Neutrophil (primary cell): ENCODE measurements around the gene SNX33.
"Not testable (repeated sequence)": the region's sequence is repeated elsewhere in the genome, so short reads cannot be mapped to it uniquely, and the experiment has no call there.

Experiments used
- H3K27ac ChIP-seq: fragments of 200-600 bp; sonication (generic); 2 replicates; pipeline ENCODE4 v1.5.1; 2016; ENCODE audit warnings: mild to moderate bottlenecking, moderate library complexity
- H3K27me3 ChIP-seq: fragments of 200-600 bp; sonication (generic); 2 replicates; pipeline ENCODE4 v1.6.0; 2016; ENCODE audit warnings: mild to moderate bottlenecking
- H3K36me3 ChIP-seq: fragments of 200-600 bp; sonication (generic); 2 replicates; pipeline ENCODE4 v1.5.1; 2017
- H3K4me1 ChIP-seq, 2 experiments: fragments of 200-600 bp in 1 of 2; sonication (generic) in 1 of 2; 1 replicate in 1 of 2; 2 replicates in 1 of 2; pipeline versions ENCODE4 v1.5.1 to v1.6.1; 2013 to 2016; ENCODE audit warnings: low read depth in 1 of 2, low read length in 1 of 2, mild to moderate bottlenecking in 1 of 2, moderate library complexity in 1 of 2; ENCODE audit not compliant: control insufficient read depth in 1 of 2, insufficient read depth in 1 of 2
- H3K4me3 ChIP-seq, 2 experiments: fragments of 200-600 bp in 1 of 2; sonication (generic) in 1 of 2; 1 replicate in 1 of 2; 2 replicates in 1 of 2; pipeline ENCODE4 v1.5.1; 2013 to 2016; ENCODE audit warnings: low read depth in 1 of 2, low read length in 1 of 2, mild to moderate bottlenecking in 1 of 2, moderate library complexity in 1 of 2
- H3K9me3 ChIP-seq: fragments of 200-600 bp; sonication (generic); 2 replicates; pipeline ENCODE4 v1.5.1; 2016
- TF ChIP-seq, protein P1 (sequence below): fragments of 200-600 bp; sonication (generic); IDR thresholded peaks from 2 replicates; pipeline ENCODE4 v1.5.1; 2016; ENCODE audit warnings: antibody characterized with exemption

Gene SNX33

DNA sequence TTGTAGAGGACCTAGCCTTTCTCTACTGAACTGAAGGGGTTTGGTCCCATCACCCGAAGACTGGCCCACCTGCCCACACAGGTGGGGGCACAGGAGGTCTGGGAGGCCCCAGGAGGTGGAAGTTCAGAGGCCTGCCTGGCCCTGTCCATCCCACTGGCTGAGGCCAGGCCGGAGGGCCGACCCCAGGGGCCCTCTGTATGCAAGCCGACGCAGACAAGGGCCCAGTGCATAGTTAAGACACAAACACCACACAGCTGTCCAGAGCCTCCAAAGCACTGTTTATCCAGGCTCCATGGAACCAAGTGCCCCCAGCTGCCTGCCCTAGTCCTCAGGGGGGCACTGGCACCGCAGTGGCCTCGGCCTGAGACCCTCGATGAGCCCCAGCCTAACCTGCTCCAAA, 26.7 kb downstream of the SNX33 start:
- TF ChIP-seq, protein P1, sequence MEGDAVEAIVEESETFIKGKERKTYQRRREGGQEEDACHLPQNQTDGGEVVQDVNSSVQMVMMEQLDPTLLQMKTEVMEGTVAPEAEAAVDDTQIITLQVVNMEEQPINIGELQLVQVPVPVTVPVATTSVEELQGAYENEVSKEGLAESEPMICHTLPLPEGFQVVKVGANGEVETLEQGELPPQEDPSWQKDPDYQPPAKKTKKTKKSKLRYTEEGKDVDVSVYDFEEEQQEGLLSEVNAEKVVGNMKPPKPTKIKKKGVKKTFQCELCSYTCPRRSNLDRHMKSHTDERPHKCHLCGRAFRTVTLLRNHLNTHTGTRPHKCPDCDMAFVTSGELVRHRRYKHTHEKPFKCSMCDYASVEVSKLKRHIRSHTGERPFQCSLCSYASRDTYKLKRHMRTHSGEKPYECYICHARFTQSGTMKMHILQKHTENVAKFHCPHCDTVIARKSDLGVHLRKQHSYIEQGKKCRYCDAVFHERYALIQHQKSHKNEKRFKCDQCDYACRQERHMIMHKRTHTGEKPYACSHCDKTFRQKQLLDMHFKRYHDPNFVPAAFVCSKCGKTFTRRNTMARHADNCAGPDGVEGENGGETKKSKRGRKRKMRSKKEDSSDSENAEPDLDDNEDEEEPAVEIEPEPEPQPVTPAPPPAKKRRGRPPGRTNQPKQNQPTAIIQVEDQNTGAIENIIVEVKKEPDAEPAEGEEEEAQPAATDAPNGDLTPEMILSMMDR, result no peak
- H3K4me1 ChIP-seq, result no peaks in the 10 kb centered on the region
- H3K27me3 ChIP-seq, result no peaks in the 10 kb centered on the region
- no peaks in the 10 kb centered on the region for H3K9me3 ChIP-seq
- H3K36me3 ChIP-seq, result no peaks in the 10 kb centered on the region
- H3K4me3 ChIP-seq, result no peak overlapping the region
- no peak overlapping the region for H3K27ac ChIP-seq

DNA sequence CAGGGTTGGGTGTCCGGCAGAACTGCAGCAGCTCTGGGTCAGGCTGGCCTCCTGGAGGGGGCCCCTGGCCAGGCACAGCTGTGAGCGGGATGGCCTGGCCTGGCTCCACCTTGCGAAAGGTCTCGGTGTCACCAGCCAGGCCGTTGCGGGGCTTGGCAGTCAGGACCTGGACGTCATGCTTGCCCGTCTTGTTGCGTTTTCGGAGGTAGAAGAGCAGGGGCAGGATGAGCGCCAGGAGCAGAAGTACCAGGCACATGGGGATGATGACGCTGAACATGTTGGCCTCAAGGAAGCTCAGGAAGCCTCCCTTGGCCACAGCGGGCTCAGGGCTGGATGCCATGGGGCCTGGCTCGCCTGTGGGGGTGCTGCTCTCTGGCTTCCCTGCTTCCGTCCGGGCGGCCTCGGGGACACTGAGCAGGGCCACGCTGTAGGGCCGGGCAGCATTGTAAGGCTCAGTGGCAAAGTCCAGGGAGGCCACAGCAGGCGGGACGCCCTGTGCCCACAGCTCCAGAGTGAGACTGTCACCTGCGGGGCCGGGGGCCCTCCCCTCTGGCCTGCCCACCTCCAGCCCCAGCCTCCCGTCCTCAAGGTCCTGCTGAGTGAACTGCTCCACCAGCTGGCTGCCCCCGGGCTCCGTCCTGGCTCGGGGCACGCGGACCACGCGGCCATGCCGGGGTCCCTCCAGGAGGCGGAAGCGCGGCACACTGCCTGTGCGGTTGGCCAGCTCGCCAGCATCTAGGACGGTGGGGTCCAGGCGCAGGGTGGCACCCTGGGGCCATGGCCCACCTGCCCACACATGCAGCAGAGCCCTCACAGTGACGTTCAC, 28.1 kb downstream of the SNX33 start:
- Histone ChIP-seq H3K36me3 (no peaks in the 10 kb centered on the region), H3K4me1 (no peaks in the 10 kb centered on the region), H3K27me3 (no peaks in the 10 kb centered on the region), H3K9me3 (no peaks in the 10 kb centered on the region), H3K27ac (no peak overlapping the region), H3K4me3 (no peak overlapping the region)
- TF ChIP-seq, protein P1, result no peak

DNA sequence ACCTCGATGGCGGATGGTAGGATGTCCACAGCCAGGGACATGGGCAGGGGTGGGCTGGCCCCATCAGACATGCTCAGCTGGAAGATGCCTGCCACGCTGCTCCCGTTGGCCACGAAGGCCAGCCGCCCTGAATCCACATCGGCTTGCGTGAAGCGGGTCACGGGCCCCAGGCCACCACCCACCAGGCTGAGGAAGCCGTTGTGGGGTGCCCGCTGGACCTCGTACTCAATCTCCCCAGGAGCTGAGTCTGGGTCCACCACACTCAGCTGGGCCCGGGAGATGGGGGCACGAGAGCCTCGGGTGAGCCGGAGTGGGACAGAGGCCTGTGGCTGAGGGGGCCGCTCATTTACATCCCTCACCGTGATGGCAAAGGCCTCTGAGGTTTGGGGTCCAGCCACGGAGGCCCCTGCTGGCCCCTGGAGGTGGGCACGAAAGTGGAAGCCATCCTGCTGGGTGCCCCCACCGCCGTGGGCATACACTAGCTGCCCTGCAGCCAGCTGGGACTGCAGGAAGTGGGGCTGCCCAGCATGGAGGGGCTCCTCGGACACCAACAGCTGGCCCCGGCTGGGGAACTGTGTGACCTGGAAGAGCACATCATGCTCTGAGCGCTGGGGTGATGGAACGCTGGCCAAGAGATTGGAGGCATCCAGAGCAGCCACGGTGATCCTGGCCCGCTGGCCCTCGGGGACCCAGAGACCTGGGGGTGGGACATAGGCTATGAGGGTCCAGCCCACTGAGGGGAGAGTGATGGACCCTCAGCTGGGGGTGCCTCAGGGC, 29.2 kb downstream of the SNX33 start:
- Histone ChIP-seq H3K27me3 (no peaks in the 10 kb centered on the region), H3K4me3 (no peak overlapping the region), H3K36me3 (no peaks in the 10 kb centered on the region), H3K9me3 (no peaks in the 10 kb centered on the region), H3K27ac (no peak overlapping the region), H3K4me1 (no peaks in the 10 kb centered on the region)
- TF ChIP-seq, protein P1, result no peak

DNA sequence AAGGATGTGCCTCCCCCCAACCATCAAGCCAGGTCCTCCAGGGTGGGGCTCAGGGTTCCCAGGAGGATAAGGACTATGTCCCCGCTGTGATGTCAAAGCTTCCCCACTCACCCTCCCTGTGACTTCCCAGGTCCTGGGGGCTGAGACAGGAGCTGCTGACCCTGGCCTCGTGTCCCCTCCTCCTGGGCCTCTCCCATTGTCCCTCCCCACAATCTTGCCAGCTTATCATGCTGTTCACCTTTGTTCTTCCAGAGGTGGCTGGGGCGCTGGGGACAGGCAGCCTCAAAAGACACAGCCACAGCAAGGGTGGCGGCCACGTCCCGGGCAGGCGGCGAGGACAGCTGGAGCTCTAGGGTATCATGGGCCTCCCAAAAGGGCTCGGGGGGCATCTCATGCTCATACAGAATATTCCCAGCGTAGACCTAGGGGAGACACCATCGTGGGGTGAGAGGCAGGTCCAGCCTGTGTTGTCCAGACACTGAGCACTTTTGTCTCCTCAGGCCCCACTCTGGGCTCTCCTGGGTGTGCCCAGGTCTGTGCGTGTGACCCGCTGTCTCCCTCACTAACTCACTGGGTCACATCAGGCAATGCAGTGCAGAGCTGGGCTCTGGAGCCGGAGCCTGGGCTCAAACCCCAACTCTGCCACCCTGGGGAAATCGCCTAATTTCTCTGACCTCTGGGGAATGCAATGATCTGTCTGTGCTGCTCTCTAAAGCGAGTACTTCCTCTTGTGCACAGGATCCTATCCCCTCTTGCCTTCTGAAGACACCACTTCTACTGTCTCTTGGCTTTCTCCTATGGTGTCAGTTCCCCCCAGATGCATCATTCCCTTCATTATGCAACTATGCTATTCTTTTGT, 30.0 kb downstream of the SNX33 start:
- Histone ChIP-seq H3K9me3 (no peaks in the 10 kb centered on the region), H3K4me3 (no peak overlapping the region), H3K4me1 (no peaks in the 10 kb centered on the region), H3K27me3 (no peaks in the 10 kb centered on the region), H3K36me3 (no peaks in the 10 kb centered on the region), H3K27ac (no peak overlapping the region)
- TF ChIP-seq, protein P1, result no peak

DNA sequence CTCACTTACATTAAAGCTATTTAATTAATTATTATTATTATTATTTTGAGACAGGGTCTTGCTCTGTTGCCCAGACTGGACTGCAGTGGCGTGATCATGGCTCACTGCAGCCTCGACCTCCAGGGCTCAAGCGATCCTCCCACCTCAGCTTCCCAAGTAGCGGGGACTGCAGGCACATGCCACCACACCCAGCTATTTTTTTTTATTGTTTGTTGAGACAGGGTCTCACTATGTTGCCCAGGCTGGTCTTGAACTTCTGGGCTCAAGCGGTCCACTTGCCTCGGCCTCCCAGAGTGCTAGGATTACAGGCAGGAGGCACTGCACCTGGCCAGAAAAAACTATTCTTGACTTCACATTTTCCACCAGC, 30.6 kb downstream of the SNX33 start:
- not testable (repeated sequence) for H3K27me3 ChIP-seq, H3K36me3 ChIP-seq

More for the DNA sequence above, 30.6 kb downstream of the SNX33 start:
- H3K27ac ChIP-seq, H3K4me1 ChIP-seq, H3K9me3 ChIP-seq, H3K4me3 ChIP-seq: not testable (repeated sequence)
